Medulla oblongata (tissue), 1 donor: ENCODE data around the gene RASA2.

ENCODE experiments used
- DNase-seq: peaks from one replicate; pipeline ENCODE4 v3.0.0-alpha.2; 2015; ENCODE audit errors: extremely low spot score

Gene RASA2

GRCh38 chr3:141486746-141487520 is at the start of gene RASA2:
Gene RASA2 (plus strand): TSS chr3:141487027. CDS start chr3:141487084, 57 bp downstream.
- DNase-seq, result peak; percentile 64

- DNase-seq, result no peak
Observed at GRCh38 chr3:141439589-141439988, 47.2 kb upstream of the RASA2 start.

GRCh38 chr3:141440942-141441341 is 45.9 kb upstream of the RASA2 start:
- DNase-seq, result no peak

GRCh38 chr3:141441381-141442364 is 45.2 kb upstream of the RASA2 start:
- DNase-seq, result peak; percentile 75

GRCh38 chr3:141442446-141442845 is 44.4 kb upstream of the RASA2 start:
- no peak for DNase-seq

GRCh38 chr3:141442914-141443313 is 43.9 kb upstream of the RASA2 start:
- DNase-seq, result no peak

- DNase-seq, result no peak
Observed at GRCh38 chr3:141444586-141445285, 42.1 kb upstream of the RASA2 start.

- DNase-seq, result no peak
Observed at GRCh38 chr3:141445990-141446389, 40.8 kb upstream of the RASA2 start.

- DNase-seq, result no peak
Observed at GRCh38 chr3:141446737-141447136, 40.1 kb upstream of the RASA2 start.

- no peak for DNase-seq
Observed at GRCh38 chr3:141447383-141447782, 39.4 kb upstream of the RASA2 start.

GRCh38 chr3:141448606-141449220 is 38.1 kb upstream of the RASA2 start:
- DNase-seq, result no peak

GRCh38 chr3:141449424-141449823 is 37.4 kb upstream of the RASA2 start:
- DNase-seq, result no peak

GRCh38 chr3:141450727-141451375 is 36.0 kb upstream of the RASA2 start:
- DNase-seq, result no peak

- peak; percentile 84 for DNase-seq
Observed at GRCh38 chr3:141452045-141452444, 34.8 kb upstream of the RASA2 start.

- DNase-seq, result no peak
Observed at GRCh38 chr3:141452773-141453172, 34.1 kb upstream of the RASA2 start.

GRCh38 chr3:141454054-141454453 is 32.8 kb upstream of the RASA2 start:
- no peak for DNase-seq

GRCh38 chr3:141454906-141455602 is 31.8 kb upstream of the RASA2 start:
- peak; percentile 73 for DNase-seq

- no peak for DNase-seq
Observed at GRCh38 chr3:141455603-141456300, 31.1 kb upstream of the RASA2 start.

GRCh38 chr3:141456301-141456625 is 30.6 kb upstream of the RASA2 start:
- no peak for DNase-seq
